Ovary (tissue), 9 donors: ENCODE data around the gene PRRT2. TPM values are rescaled to one million over a fixed set of nuclear protein-coding genes. Genes with fewer than 3 reads are reported as not detected.

Source experiments
- DNase-seq, 5 donors: peaks; one replicate each; pipeline ENCODE4 v3.0.0-alpha.2; 2019 to 2020
- H3K27ac ChIP-seq, 2 donors: fragments of 200-600 bp; one replicate each; pipeline versions ENCODE4 v1.5.1 to v1.8.0; 2019 to 2022
- H3K27me3 ChIP-seq: fragments of 200-600 bp; one replicate; pipeline ENCODE4 v1.8.0; 2022
- H3K36me3 ChIP-seq: fragments of 200-600 bp; sonication (generic); one replicate; pipeline ENCODE4 v1.5.1; 2019
- H3K4me1 ChIP-seq: one replicate; pipeline ENCODE4 v1.8.1; 2013; ENCODE audit warnings: mild to moderate bottlenecking, moderate library complexity; ENCODE audit not compliant: insufficient read depth
- H3K4me3 ChIP-seq: fragments of 200-600 bp; sonication (generic); one replicate; pipeline ENCODE4 v1.5.1; 2017
- H3K9me3 ChIP-seq, 2 donors: fragments of 200-600 bp in 1 of 2; sonication (generic) in 1 of 2; one replicate each; pipeline versions ENCODE4 v1.5.1 to v1.8.1; 2013 to 2019; ENCODE audit warnings: mild to moderate bottlenecking in 1 of 2, moderate library complexity in 1 of 2
- EP300 ChIP-seq: sonication (generic); formaldehyde crosslinking; IDR thresholded peaks from one replicate; pipeline ENCODE4 v1.6.1; 2017; ENCODE audit warnings: antibody characterized with exemption
- POLR2A ChIP-seq: fragments of 450-650 bp; IDR thresholded peaks from one replicate; pipeline ENCODE4 v1.6.1; 2017; ENCODE audit warnings: antibody characterized with exemption, mild to moderate bottlenecking, moderate library complexity
- WGBS, 3 donors: extraction: QIAGEN DNeasy Blood & Tissue Kit in 1 of 3; methylation state at CpG; one replicate each; pipeline versions ENCODE4 v1.1.5 to v1.1.7; 2013 to 2017; 5-methylcytosine and 5-hydroxymethylcytosine counted together
- intact Hi-C, 4 donors: fragments of 100-400 bp; cut with DNase I; formaldehyde crosslinking; loops; one replicate each; pipeline versions ENCODE4 v1.11.0 to v1.15.1; 2022 to 2023
- polyA plus RNA-seq, 2 donors: library from polyadenylated mRNA; stranded (reverse); fragments of 200-250 nt in 1 of 2; fragments of 350-450 nt in 1 of 2; fragmentation: Illumina TruSeq in 1 of 2; extraction: RNeasy Lipid Tissue Mini Kit (QIAGEN cat#74804) in 1 of 2; gene quantifications; one replicate each; pipeline ENCODE4 v1.2.3, GENCODE V29; 2013 to 2014
- total RNA-seq, 7 donors: library from RNA; depleted of rRNA in 2 of 7; stranded (reverse); fragments of >200 nt in 2 of 7; fragmentation: NEBNext Ultra II Directional in 3 of 7; extraction: Animal tissue kit (Norgen Biotek cat#: 25700) in 3 of 7; gene quantifications; one replicate each; pipeline versions ENCODE4 v1.1.0 to v1.2.4, GENCODE V29; 2016 to 2023
- TF ChIP-seq, protein P1 (sequence below), 3 donors: fragments of 450-650 bp in 2 of 3; fragments of 200-600 bp in 1 of 3; IDR thresholded peaks; one replicate each; pipeline versions ENCODE4 v1.5.1 to v1.8.0; 2016 to 2022; ENCODE audit warnings: antibody characterized with exemption in 3 of 3, mild to moderate bottlenecking in 1 of 3
- donor health status: DM: no; HTN: no; CAD: no; lungs with moderate emphysema.
- donor health status: DM: no; HTN: no; CAD: no.
- donor health status: Bipolar disorder and iron deficiency.
- donor health status: DM: yes; HTN: yes; CAD: no.
- donor health status: DM: no; HTN: no; CAD: no.
- donor health status: DM: yes; HTN: yes; CAD: no.

Gene PRRT2
- total and polyA plus RNA-seq, 9 donors: 6.3 to 64.5 (median 33.4) TPM

DNA sequence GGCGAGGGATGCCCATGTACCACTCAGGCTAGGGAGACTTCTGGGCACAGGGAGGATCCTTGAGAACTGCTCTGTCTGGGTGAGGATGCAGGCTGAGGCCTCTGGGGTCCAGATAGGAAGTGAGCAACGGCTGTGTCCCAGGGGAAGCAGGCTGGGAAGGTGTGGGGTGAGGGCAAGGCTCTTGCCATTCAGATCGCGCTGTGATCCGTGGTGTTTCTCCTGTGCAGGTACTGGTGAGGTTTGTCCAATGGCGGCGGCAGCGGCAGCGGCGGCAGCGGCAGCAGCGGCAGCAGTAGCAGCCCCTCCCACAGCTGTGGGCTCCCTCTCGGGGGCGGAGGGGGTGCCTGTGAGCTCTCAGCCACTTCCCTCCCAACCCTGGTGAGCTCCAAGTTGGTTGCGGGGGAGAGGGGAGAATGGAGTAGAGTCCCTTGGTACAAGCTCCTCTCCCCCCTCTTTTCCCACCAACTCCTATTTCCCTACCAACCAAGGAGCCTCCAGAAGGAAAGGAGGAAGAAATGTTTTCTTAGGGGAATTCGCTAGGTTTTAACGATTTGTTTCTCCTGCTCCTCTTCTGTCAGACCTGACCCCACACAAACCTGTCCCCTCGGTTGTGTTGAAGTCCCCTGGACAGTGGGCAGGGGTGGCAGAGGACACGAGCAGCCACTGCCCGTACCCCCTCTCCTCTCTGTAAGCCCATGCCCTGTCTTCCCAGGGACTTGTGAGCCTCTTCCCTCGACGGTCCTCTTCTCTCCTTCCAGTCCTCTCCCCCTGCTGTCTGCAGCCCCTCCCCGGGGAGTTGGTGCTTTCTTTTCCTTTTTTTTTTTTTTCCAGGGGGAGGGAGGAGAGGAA, 1.9 kb upstream of the PRRT2 start:
- TF ChIP-seq EP300: no peak
- no peak for TF ChIP-seq POLR2A
- TF ChIP-seq, protein P1, sequence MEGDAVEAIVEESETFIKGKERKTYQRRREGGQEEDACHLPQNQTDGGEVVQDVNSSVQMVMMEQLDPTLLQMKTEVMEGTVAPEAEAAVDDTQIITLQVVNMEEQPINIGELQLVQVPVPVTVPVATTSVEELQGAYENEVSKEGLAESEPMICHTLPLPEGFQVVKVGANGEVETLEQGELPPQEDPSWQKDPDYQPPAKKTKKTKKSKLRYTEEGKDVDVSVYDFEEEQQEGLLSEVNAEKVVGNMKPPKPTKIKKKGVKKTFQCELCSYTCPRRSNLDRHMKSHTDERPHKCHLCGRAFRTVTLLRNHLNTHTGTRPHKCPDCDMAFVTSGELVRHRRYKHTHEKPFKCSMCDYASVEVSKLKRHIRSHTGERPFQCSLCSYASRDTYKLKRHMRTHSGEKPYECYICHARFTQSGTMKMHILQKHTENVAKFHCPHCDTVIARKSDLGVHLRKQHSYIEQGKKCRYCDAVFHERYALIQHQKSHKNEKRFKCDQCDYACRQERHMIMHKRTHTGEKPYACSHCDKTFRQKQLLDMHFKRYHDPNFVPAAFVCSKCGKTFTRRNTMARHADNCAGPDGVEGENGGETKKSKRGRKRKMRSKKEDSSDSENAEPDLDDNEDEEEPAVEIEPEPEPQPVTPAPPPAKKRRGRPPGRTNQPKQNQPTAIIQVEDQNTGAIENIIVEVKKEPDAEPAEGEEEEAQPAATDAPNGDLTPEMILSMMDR (IDR thresholded peaks at IDR 0.05): no peak
- peak overlapping the region; percentile 74 to 89 for H3K27ac ChIP-seq
- 26 to 33% (median 32%) methylated on average over 23 of the region's 23 CpGs for WGBS, 3 donors
- no peak overlapping the region for H3K4me3 ChIP-seq
- H3K9me3 ChIP-seq: no peaks in the 10 kb centered on the region
- H3K4me1 ChIP-seq: peaks cover 32% of the 10 kb centered on the region
- no peaks in the 10 kb centered on the region for H3K36me3 ChIP-seq
- no peaks in the 10 kb centered on the region for H3K27me3 ChIP-seq
- intact Hi-C loops: loop anchor here in 3 of 4 donors (5.0 to 10.0 kb wide), 4 partner anchors 37 to 197 kb away; no protein-coding TSS in a partner anchor
- DNase-seq: peak; percentile 40 to 60 (median 55)

DNA sequence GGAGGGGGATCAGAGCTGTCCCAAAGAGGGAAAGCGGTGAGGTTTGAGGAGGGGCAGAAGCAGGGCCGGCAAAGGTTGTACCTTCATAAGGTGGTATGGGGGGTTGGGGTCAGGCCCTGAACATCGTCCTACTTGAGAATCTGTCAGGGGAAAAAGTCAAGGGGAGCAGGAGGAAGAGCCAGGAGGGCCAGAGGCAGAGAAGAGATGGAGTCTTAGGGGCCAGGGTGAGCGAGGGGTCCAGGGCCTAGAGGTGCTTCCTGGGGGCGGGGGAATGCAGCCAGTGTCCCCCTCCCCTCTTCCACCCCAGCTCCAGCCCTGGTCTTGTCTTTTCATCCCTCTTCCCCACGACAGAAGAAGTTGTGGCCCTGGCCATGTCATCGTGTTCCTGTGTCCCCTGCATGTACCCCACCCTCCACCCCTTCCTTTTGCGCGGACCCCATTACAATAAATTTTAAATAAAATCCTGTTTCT, 1.3 kb upstream of the PRRT2 start:
- TF ChIP-seq, protein P1 (IDR thresholded peaks at IDR 0.05): no peak
- no peak for TF ChIP-seq EP300
- no peak for TF ChIP-seq POLR2A
- H3K27ac ChIP-seq: peak overlapping the region; percentile 36 to 89
- DNase-seq: peak in 1 of 5 donors; percentile 55
- peaks cover 34% of the 10 kb centered on the region for H3K4me1 ChIP-seq
- no peaks in the 10 kb centered on the region for H3K27me3 ChIP-seq
- no peaks in the 10 kb centered on the region for H3K9me3 ChIP-seq
- no peak overlapping the region for H3K4me3 ChIP-seq
- H3K36me3 ChIP-seq: no peaks in the 10 kb centered on the region
- 23 to 26% (median 25%) methylated on average over 9 of the region's 9 CpGs for WGBS, 3 donors
- intact Hi-C loops: loop anchor here in 2 of 4 donors (5.0 kb wide), 3 partner anchors 37 to 197 kb away; no protein-coding TSS in a partner anchor

DNA sequence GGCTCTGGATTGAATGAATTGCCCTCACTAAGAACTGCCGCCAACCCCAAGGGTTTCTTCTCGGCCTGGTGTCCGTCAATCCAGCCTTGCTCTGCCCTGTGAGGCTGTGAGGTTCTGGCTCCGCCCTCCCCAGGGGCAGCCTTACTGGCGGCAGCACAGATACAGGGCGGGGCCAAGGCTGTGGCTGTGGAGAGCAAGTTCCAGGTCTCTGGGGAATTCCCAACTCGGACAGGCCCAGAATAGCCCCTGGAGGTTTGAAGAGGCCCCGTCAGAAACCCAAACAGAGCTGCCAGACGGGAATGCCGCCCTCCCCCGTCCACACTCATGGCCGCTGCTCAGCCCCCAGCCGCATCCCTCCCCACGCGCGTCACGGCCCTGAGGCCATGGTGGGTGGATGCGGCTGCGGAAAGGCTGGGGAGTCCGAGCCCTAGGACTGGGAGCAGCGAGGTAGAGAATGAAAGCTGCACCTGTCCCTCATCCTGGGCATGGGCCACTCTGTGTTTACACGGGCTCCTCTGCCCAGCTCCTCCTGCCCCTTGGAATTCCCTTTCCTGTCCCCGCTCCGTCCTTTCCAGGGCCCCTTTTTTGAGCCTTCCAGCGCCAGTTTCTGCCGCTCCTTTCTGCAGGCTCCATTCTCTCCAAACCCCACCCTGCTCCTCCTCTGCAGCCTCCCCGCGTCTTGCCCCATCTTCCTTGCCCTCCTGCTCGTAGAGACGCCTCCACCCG, 660 bp upstream of the PRRT2 start:
- intact Hi-C loops: loop anchor here in 2 of 4 donors (5.0 kb wide), 3 partner anchors 36 to 196 kb away; no protein-coding TSS in a partner anchor
- WGBS, 3 donors: 1% methylated on average over 31 of the region's 31 CpGs
- DNase-seq: peak; percentile 95 to 98 (median 97)
- Histone ChIP-seq H3K27ac (peak overlapping the region; percentile 8 to 89), H3K4me3 (peak overlapping the region; percentile 66), H3K27me3 (no peaks in the 10 kb centered on the region), H3K9me3 (no peaks in the 10 kb centered on the region), H3K4me1 (peaks cover 34% of the 10 kb centered on the region), H3K36me3 (no peaks in the 10 kb centered on the region)
- TF ChIP-seq EP300: no peak
- no peak for TF ChIP-seq POLR2A
- TF ChIP-seq, protein P1 (IDR thresholded peaks at IDR 0.05): no peak
